Testis (tissue), 2 donors: ENCODE measurements around the gene NHSL1.

Experiments
- CTCF ChIP-seq, 3 experiments: fragments of 450-650 bp in 2 of 3; fragments of 200-600 bp in 1 of 3; sonication (generic) in 1 of 3; IDR thresholded peaks; one replicate each; pipeline ENCODE4 v1.5.1; 2016 to 2019; ENCODE audit warnings: antibody characterized with exemption in 3 of 3, mild to moderate bottlenecking in 2 of 3, moderate library complexity in 1 of 3
- POLR2A ChIP-seq: fragments of 450-650 bp; IDR thresholded peaks from one replicate; pipeline ENCODE4 v1.6.1; 2017; ENCODE audit warnings: antibody characterized with exemption, mild to moderate bottlenecking, moderate library complexity

- TF ChIP-seq POLR2A: no peak
- no peak for TF ChIP-seq CTCF (IDR thresholded peaks at IDR 0.05)
Measured at GRCh38 chr6:138538390-138539031, 39.2 kb upstream of the NHSL1 start.
